Measurements from ENCODE around the gene FZD10. TPM values are rescaled to one million over a fixed set of nuclear protein-coding genes. Genes with fewer than 3 reads are reported as not detected.

The FZD10 gene
- total RNA-seq, 1 experiment from 2014 or later: not detected

DNA sequence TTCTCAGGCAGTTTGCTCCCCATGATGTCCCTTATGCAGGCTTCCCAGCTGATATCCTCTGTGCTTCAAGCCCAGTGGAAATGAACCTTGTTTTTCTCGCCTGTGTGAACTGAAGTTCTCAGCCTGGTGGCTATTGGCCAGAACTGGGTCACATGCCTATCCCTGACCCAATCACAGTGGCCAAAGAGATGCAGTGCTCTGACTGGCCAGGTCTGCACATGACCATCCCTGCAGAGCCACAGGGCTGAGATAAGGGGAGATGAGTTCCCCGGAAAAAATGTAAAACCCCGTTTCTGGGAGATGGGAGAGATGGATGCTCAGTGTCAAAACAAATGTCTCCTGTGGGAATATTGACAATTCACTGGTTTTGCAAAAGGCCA is 34.7 kb upstream of the FZD10 start:
- Histone ChIP-seq H3K4me1 (no peaks in the 10 kb centered on the region), H3K4me3 (no peak overlapping the region), H3K27me3 (no peaks in the 10 kb centered on the region; the same call in 1 of the 2 replicates), H3K9me3 (replicated peaks) (no peaks in the 10 kb centered on the region), H3K27ac (no peak overlapping the region), H3K36me3 (no peaks in the 10 kb centered on the region)
- DNase-seq: no peak

- no peaks in the 10 kb centered on the region for H3K9me3 ChIP-seq (replicated peaks)
- no peaks in the 10 kb centered on the region; the same call in 1 of the 2 replicates for H3K27me3 ChIP-seq
- H3K4me3 ChIP-seq: no peak overlapping the region
- no peaks in the 10 kb centered on the region for H3K36me3 ChIP-seq
- H3K4me1 ChIP-seq: no peaks in the 10 kb centered on the region
- no peak for DNase-seq
- no peak overlapping the region for H3K27ac ChIP-seq
Measured at GRCh38 chr12:130127912-130128789, 34.1 kb upstream of the FZD10 start.

DNA sequence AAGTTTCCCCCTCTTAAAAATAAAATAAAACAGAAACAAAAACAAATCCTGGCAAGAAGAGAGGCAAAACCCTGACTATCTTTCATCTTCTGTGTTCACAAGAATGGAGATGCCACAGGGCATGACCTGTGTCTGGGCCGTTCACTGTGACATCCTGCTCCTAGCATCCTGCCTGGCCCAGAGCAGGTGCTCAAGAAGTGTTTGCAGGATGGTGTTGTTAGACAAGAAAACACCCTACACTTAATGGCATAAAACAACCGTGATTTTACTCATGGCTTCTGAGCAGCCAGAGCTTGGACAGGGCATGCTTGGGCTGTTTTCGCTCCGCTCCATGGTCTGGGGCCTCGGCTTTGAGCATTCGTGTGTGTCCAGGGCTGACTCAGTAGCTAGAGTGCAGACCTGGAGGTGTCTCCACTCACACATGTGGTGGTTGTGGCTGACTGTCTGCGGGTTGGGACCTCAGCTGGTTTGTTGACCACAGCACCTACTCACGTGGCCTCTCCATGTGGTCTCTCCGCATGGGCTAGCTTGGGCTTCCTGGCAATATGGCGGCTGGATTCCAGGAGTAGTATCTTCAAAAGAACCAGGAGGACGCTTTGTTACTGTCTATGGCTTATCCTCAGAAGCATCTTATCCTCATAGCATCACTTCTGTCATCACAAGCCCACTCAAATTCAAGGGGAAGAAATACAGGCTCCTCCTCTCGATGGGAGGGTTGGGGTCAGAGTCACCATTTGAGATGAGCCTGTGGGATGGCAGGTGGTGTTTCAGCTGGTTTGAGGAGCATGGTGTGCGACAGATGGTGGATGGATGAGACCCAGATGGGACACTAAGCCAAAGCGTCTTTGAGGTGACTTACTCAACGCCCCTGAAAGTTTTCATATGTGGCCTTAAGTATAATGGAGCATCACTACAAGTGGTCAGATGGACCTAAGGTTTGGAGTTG is 33.2 kb upstream of the FZD10 start:
- Histone ChIP-seq H3K9me3 (replicated peaks) (no peaks in the 10 kb centered on the region), H3K36me3 (no peaks in the 10 kb centered on the region), H3K27me3 (no peaks in the 10 kb centered on the region; the same call in 1 of the 2 replicates), H3K4me1 (no peaks in the 10 kb centered on the region), H3K27ac (no peak overlapping the region), H3K4me3 (no peak overlapping the region)
- no peak for DNase-seq

DNA sequence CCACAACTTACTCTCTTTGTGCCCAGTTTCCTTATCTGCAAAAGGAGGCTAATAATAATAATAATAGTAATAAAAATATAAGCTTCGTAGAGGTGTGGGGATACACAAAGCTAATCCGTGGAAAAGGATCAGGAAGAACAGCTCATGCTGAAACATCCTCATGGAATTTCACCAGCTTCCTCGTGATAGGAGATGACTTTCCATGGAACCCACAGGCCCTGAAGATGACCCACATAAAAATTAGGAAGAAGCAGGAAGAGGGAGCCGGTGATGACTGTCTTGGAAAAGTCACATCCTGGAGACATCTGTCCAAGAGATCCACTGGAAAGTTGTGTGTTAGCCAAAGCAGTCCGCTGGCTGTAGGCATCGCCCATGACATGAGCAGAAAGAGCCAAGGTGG is 31.9 kb upstream of the FZD10 start:
- Histone ChIP-seq H3K27ac (no peak overlapping the region), H3K9me3 (replicated peaks) (no peaks in the 10 kb centered on the region), H3K36me3 (no peaks in the 10 kb centered on the region), H3K4me1 (no peaks in the 10 kb centered on the region), H3K4me3 (no peak overlapping the region), H3K27me3 (no peaks in the 10 kb centered on the region; the same call in 1 of the 2 replicates)
- no peak for DNase-seq

- H3K4me1 ChIP-seq: no peaks in the 10 kb centered on the region
- DNase-seq: no peak
- H3K27me3 ChIP-seq: no peaks in the 10 kb centered on the region; the same call in 1 of the 2 replicates
- no peak overlapping the region for H3K27ac ChIP-seq
- no peak overlapping the region for H3K4me3 ChIP-seq
- no peaks in the 10 kb centered on the region for H3K9me3 ChIP-seq (replicated peaks)
- no peaks in the 10 kb centered on the region for H3K36me3 ChIP-seq
Measured at GRCh38 chr12:130131025-130131424, 31.2 kb upstream of the FZD10 start.

DNA sequence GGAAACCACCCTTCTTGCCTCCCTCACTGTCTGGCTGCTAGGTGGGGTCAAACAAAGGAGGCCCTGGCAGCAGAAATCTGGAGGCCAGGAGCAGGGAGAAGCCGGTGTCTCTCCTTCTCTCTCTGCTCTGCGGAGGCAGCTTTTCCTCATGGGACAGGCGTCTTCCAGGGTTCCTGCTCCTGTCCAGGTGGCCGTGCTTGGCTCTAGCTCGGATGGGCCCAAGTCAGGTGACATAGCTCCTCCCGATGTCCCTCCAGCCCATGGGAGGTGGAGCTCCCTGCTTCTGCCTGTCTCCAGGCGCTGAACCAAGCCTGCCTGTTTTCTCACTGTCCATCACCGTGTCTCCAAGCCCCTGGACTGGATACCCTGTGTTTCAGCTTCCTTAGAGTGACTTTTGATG is 30.5 kb upstream of the FZD10 start:
- Histone ChIP-seq H3K4me1 (no peaks in the 10 kb centered on the region), H3K36me3 (no peaks in the 10 kb centered on the region), H3K4me3 (no peak overlapping the region), H3K9me3 (replicated peaks) (no peaks in the 10 kb centered on the region), H3K27me3 (no peaks in the 10 kb centered on the region; the same call in 1 of the 2 replicates), H3K27ac (no peak overlapping the region)
- DNase-seq: no peak

GRCh38 chr12:130132831-130133511 is 29.3 kb upstream of the FZD10 start:
- no peaks in the 10 kb centered on the region for H3K9me3 ChIP-seq (replicated peaks)
- no peak overlapping the region for H3K27ac ChIP-seq
- no peak for DNase-seq
- H3K4me3 ChIP-seq: no peak overlapping the region
- no peaks in the 10 kb centered on the region; the same call in 1 of the 2 replicates for H3K27me3 ChIP-seq
- no peaks in the 10 kb centered on the region for H3K36me3 ChIP-seq
- no peaks in the 10 kb centered on the region for H3K4me1 ChIP-seq

DNA sequence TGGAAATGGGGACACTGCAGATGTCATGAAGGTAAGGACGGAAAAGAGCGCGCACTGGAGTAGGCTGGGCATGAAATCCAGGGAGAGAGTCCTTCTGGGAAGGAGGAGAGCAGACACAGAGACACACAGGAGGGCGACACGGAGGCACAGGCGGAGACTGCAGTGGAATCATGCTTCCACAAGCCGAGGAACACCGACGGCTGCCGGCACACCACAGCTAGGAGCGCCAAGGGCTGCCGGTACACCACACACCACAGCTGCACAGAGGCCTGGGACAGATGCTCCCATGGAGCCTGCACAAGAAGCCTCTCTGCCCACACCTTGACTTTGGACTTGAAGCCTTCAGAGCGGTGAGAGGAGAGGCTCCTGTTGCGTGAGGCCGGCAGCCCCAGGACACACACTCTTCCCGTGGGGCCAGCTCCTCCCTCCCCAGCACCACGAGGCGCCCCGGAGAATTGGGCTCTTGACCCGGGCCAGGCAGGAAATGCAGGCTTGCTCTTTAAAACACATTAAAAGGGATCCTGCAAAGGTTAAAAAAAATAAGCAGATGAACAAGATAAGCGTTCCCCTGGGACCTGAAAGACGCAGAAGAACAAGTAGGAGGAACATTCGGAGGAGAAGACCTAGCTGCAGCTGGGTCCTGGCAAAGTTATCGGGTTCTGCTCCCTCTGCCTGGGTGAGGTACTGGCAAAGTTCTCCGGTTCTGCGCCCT is 28.3 kb upstream of the FZD10 start:
- DNase-seq: no peak
- Histone ChIP-seq H3K9me3 (replicated peaks) (no peaks in the 10 kb centered on the region), H3K4me1 (no peaks in the 10 kb centered on the region), H3K27me3 (no peaks in the 10 kb centered on the region; the same call in 1 of the 2 replicates), H3K27ac (no peak overlapping the region), H3K4me3 (no peak overlapping the region), H3K36me3 (no peaks in the 10 kb centered on the region)

- H3K4me3 ChIP-seq: no peak overlapping the region
- no peaks in the 10 kb centered on the region for H3K9me3 ChIP-seq (replicated peaks)
- no peaks in the 10 kb centered on the region; the same call in 1 of the 2 replicates for H3K27me3 ChIP-seq
- no peak for DNase-seq
- no peak overlapping the region for H3K27ac ChIP-seq
- H3K36me3 ChIP-seq: no peaks in the 10 kb centered on the region
- no peaks in the 10 kb centered on the region for H3K4me1 ChIP-seq
Measured at GRCh38 chr12:130134563-130134915, 27.7 kb upstream of the FZD10 start.

DNA sequence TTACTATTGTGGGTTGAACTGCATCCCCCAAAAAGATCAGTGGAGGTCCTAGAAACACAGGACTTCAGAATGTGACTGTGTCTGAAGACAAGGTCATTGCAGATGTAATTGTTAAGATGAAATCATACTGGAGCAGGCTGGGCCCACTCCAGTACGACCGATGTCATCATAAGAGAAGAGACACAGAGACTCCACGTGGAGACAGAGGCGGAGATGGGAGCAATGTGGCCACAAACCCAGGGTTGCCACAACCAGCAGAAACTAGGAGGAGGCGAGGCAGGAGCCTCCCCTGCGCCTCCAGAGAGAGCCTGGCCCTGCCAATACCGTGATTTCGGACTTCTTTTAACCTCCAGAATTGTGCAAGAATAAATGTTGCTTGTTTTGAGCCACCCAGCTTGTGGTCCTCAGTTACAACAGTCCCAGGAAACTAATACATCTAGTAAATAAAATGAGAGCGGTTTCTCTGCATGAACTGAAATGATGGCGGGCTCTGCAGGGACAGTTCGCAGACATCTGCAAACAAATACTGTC is 25.7 kb upstream of the FZD10 start:
- Histone ChIP-seq H3K27ac (no peak overlapping the region), H3K27me3 (no peaks in the 10 kb centered on the region; the same call in 1 of the 2 replicates), H3K36me3 (no peaks in the 10 kb centered on the region), H3K4me1 (no peaks in the 10 kb centered on the region), H3K9me3 (replicated peaks) (no peaks in the 10 kb centered on the region), H3K4me3 (no peak overlapping the region)
- DNase-seq: no peak

DNA sequence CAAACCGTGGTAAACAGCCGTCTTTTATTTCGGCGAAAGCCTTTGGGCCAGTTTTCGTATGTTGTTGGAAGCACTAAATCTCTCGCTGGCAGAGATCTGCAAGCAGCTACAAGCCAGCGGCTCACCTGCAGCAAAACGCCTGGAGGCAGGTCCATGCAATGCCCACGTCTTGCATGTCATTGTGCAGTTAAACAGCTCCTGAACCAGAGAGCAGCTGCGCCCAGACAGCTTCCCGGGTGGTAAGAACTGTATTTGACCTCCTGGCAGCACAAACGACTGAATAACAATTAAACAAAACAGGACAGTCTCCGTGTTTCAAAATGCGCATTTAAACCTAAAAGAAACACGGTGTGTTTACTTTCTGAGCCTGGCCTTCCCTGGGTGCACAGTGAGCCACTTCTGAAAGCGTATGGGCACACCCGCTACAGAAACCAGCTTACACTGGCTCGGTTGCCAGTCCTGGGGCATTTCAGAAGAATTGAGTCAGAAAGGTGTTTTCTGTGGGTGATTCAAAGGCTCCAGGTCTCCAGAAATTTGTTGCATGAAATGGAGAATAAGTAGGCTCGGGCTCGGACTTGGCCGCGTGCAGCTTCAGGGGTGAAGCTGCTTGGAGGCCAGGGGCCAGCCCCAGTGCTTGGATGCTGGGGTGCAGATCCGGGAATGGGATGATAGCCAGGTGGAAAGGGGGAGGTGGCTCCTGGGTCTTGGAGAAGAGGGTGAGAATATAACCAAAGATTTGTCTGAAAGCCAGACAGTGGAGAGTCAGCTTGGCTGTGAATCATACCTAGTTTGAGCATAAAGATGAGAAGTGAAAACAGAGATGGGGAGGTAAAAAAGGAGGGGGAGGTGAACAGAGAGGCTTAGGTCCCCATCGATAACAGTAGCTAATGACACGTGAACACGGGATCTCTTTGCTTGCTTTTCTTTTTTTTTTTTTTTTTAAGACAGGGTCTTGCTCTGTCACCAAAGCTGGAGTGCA is 24.9 kb upstream of the FZD10 start:
- no peak for DNase-seq
- Histone ChIP-seq H3K27ac (no peak overlapping the region), H3K9me3 (replicated peaks) (no peaks in the 10 kb centered on the region), H3K4me3 (no peak overlapping the region), H3K4me1 (no peaks in the 10 kb centered on the region), H3K36me3 (no peaks in the 10 kb centered on the region), H3K27me3 (no peaks in the 10 kb centered on the region; the same call in 1 of the 2 replicates)

DNA sequence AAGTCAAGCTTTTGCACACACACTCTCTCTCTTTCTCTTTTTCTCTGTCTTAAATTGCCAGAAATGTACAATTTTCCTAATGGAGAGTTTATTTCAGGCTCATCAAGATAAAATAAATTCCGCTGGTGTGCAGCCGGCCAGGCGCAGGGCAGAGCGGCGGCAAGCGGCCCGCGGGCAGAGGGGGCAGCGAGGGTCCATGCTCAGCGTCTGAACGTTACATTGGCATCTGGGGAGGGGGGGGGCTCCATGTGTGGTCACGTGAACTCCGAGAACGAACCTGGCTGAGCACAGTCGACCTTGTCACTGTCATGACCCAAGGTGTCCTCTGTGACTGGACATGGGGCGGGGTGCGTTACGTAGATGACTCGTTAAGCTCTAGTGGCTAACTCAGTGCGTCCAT is 23.8 kb upstream of the FZD10 start:
- no peak overlapping the region for H3K4me3 ChIP-seq
- no peak for DNase-seq
- no peaks in the 10 kb centered on the region for H3K9me3 ChIP-seq (replicated peaks)
- no peaks in the 10 kb centered on the region; the same call in 1 of the 2 replicates for H3K27me3 ChIP-seq
- no peaks in the 10 kb centered on the region for H3K4me1 ChIP-seq
- no peak overlapping the region for H3K27ac ChIP-seq
- H3K36me3 ChIP-seq: no peaks in the 10 kb centered on the region

All from SJCRH30 (cell line).